A673 (cell line): ENCODE measurements around the gene EPHB3. TPM values are rescaled to one million over a fixed set of nuclear protein-coding genes. Genes with fewer than 3 reads are reported as not detected.

Experiments used
- BruUV-seq: library from RNA; stranded (reverse); fragments of 400-500 nt; replicated peaks from 2 replicates; lab custom pipeline; 2021; lab: Mats Ljungman, UMichigan
- CTCF ChIA-PET: fragments of 300-600 bp; sonication (Branson Sonifier 250); formaldehyde crosslinking; loops from one replicate; lab custom pipeline; 2022; ENCODE audit warnings: antibody characterized with exemption; lab: Charles Lee
- POLR2A ChIA-PET: fragments of 300-600 bp; sonication (Branson Sonifier 250); formaldehyde crosslinking; loops from one replicate; lab custom pipeline; 2022; ENCODE audit warnings: antibody characterized with exemption; ENCODE audit not compliant: low non-redundant PET; lab: Charles Lee
- DNase-seq: peaks from one replicate; pipeline ENCODE4 v3.0.0-alpha.2; 2015; ENCODE audit warnings: low spot score
- H3K27ac ChIP-seq: fragments of 200-600 bp; sonication (generic); 2 replicates; pipeline ENCODE4 v1.5.1; 2016; ENCODE audit warnings: mixed run types, low read depth, mild to moderate bottlenecking, mixed read lengths, antibody characterized with exemption, low read length; ENCODE audit not compliant: poor library complexity, severe bottlenecking
- H3K27me3 ChIP-seq: fragments of 200-600 bp; sonication (generic); replicated peaks from 2 replicates; pipeline ENCODE4 v1.6.1; 2017; ENCODE audit warnings: mixed run types, low read depth, mild to moderate bottlenecking, mixed read lengths, antibody characterized with exemption, low read length; ENCODE audit not compliant: insufficient read depth, poor library complexity
- H3K36me3 ChIP-seq: fragments of 200-600 bp; sonication (generic); 2 replicates; pipeline ENCODE4 v1.6.1; 2016; ENCODE audit warnings: mixed run types, mild to moderate bottlenecking, mixed read lengths, antibody characterized with exemption, low read length; ENCODE audit not compliant: insufficient read depth, poor library complexity, severe bottlenecking
- H3K4me1 ChIP-seq: fragments of 200-600 bp; sonication (generic); 2 replicates; pipeline ENCODE4 v1.6.1; 2017; ENCODE audit warnings: mixed run types, mild to moderate bottlenecking, mixed read lengths, antibody characterized with exemption, low read length; ENCODE audit not compliant: insufficient read depth, poor library complexity, severe bottlenecking
- H3K4me3 ChIP-seq: fragments of 200-600 bp; sonication (generic); 2 replicates; pipeline ENCODE4 v1.5.1; 2016; ENCODE audit warnings: low read depth, mixed run types, mild to moderate bottlenecking, mixed read lengths, low read length; ENCODE audit not compliant: poor library complexity, severe bottlenecking
- H3K9me3 ChIP-seq: fragments of 200-600 bp; sonication (generic); 2 replicates; pipeline ENCODE4 v1.6.1; 2016; ENCODE audit warnings: mixed run types, low read depth, mild to moderate bottlenecking, mixed read lengths, antibody characterized with exemption, low read length; ENCODE audit not compliant: poor library complexity, severe bottlenecking
- CTCF ChIP-seq: fragments of 300-800, 200-600 bp; sonication (generic); conservative IDR thresholded peaks from 2 replicates; pipeline ENCODE4 v1.5.1; 2017; ENCODE audit warnings: low read depth, mild to moderate bottlenecking, antibody characterized with exemption, low read length, moderate library complexity, mixed read lengths
- EZH2 ChIP-seq: fragments of 200-600 bp; sonication (generic); IDR thresholded peaks from 2 replicates; pipeline ENCODE4 v1.6.1; 2017; ENCODE audit warnings: borderline replicate concordance, low read depth, mild to moderate bottlenecking, mixed read lengths, antibody characterized with exemption, low read length; ENCODE audit not compliant: poor library complexity, severe bottlenecking
- intact Hi-C: fragments of 100-400 bp; cut with micrococcal nuclease; formaldehyde crosslinking; loops from one replicate; pipeline ENCODE4 v1.10.0; 2022; ENCODE audit not compliant: unreplicated experiment
- total RNA-seq: library from RNA; stranded (reverse); gene quantifications from 2 replicates; pipeline ENCODE4 v1.2.3, GENCODE V29; 2021

Gene EPHB3
- total RNA-seq, 1 experiment from 2014 or later: 15.6 TPM

- POLR2A ChIA-PET: no interaction called here
- Histone ChIP-seq H3K36me3 (peaks cover 14% of the 10 kb centered on the region), H3K9me3 (no peaks in the 10 kb centered on the region), H3K4me3 (no peak overlapping the region), H3K27ac (no peak overlapping the region), H3K27me3 (no peaks in the 10 kb centered on the region), H3K4me1 (peaks cover 6% of the 10 kb centered on the region)
- TF ChIP-seq CTCF (no peak), EZH2 (no peak)
- CTCF ChIA-PET: no interaction called here
- intact Hi-C loops: no loop called here
- no TSS peak for BruUV-seq
- DNase-seq: no peak
These were observed 21.3 kb downstream of the EPHB3 start for GRCh38 chr3:184582646-184583577.

DNA sequence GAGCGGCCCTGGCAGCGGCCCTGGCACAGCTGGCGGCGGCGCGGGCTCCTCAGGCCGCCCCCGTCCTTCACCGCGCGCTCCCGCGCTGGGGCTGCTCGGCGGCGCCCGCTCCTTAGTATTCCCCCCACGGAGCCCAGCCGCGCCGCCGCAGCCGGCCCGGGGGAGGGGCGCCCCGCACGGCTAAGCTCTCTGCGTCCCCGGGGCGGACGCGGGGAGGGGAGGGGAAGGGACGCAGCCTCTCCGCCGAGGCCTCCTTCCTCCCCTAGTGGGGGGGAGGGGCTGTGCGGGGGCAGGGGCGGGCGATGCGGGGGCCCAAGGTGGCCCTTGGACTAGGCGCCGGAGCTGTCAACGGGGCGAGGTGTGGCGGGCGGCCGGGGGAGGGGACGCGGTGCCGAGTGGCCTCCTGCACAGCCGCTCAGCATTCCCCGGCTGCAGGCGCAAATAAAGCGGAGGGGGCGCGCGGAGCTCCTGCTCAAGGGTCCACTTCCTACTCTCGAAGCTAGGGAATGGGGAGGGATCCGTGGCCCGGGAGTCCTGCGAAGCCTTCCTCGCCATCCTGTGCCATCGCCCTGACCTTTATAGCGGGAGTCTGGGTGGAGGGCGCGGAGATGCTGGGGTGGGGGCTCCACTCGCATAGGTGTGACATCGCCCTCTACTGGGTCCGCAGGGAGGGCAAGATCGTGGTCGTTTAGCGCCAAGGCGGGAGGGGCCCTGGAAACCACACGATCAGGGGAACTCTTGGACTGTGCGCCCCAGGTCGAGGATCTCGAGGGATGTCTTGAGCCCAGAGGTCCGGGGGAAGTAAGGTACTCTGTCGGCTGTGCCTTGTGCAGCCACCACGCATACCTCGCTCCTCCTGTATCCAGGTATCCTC lies 22.2 kb downstream of the EPHB3 start:
- DNase-seq: no peak
- Histone ChIP-seq H3K4me1 (peaks cover 4% of the 10 kb centered on the region), H3K27me3 (no peaks in the 10 kb centered on the region), H3K36me3 (peaks cover 14% of the 10 kb centered on the region), H3K27ac (no peak overlapping the region), H3K4me3 (no peak overlapping the region), H3K9me3 (no peaks in the 10 kb centered on the region)
- no peak for TF ChIP-seq EZH2
- no peak; the same call in 1 of the 2 replicates for TF ChIP-seq CTCF
- CTCF ChIA-PET: no interaction called here
- intact Hi-C loops: no loop called here
- no TSS peak for BruUV-seq
- POLR2A ChIA-PET: no interaction called here

DNA sequence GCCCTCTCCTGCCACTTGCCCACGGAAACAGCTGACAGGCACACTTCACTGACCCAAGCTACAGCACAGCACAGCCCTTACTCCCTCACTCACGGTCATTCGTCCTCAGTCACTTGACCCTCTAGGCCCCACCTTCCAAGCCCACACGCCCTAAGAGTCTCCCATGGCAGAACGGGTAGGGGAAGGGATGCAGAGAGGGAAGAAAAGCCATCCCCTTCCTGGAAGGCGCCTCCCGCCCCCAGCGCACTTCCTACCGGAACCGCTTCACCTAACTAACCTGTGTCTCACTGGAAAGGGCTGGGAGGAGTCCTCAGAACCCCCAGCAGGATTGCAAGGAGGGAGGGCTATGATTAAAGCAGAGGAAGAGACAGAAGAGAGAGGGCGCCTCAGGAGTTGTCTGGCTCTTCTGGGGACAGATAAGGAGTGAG lies 22.9 kb downstream of the EPHB3 start:
- no TSS peak for BruUV-seq
- DNase-seq: no peak
- Histone ChIP-seq H3K9me3 (no peaks in the 10 kb centered on the region), H3K36me3 (peaks cover 14% of the 10 kb centered on the region), H3K27me3 (no peaks in the 10 kb centered on the region), H3K4me1 (no peaks in the 10 kb centered on the region), H3K27ac (no peak overlapping the region), H3K4me3 (no peak overlapping the region)
- intact Hi-C loops: no loop called here
- ChIA-PET POLR2A (no interaction called here), CTCF (no interaction called here)
- TF ChIP-seq EZH2 (no peak), CTCF (no peak)
